ENCODE data around the gene MTUS2.

Gene MTUS2

GRCh38 chr13:28859069-28859468, 38.9 kb downstream of the MTUS2 start:
- DNase-seq (ENCODE audit: low spot score): no peak

GRCh38 chr13:28859717-28860116, 39.6 kb downstream of the MTUS2 start:
- DNase-seq (ENCODE audit: low spot score): no peak

GRCh38 chr13:28864544-28864943, 44.4 kb downstream of the MTUS2 start:
- DNase-seq (ENCODE audit: low spot score): no peak

GRCh38 chr13:28865149-28865744, 45.1 kb downstream of the MTUS2 start:
- no peak for DNase-seq (ENCODE audit: low spot score)

- peak; percentile 8 for DNase-seq (ENCODE audit: low spot score)
Observed at GRCh38 chr13:28865951-28866350, 45.8 kb downstream of the MTUS2 start.

- DNase-seq (ENCODE audit: low spot score): no peak
Observed at GRCh38 chr13:28866932-28867331, 46.8 kb downstream of the MTUS2 start.

- DNase-seq (ENCODE audit: low spot score): no peak
Observed at GRCh38 chr13:28867564-28867963, 47.4 kb downstream of the MTUS2 start.

- DNase-seq (ENCODE audit: low spot score): no peak
Observed at GRCh38 chr13:28872427-28873176, 52.5 kb downstream of the MTUS2 start.

- no peak for DNase-seq (ENCODE audit: low spot score)
Observed at GRCh38 chr13:28875846-28876615, 55.9 kb downstream of the MTUS2 start.

GRCh38 chr13:28877408-28877807, 57.3 kb downstream of the MTUS2 start:
- DNase-seq (ENCODE audit: low spot score): no peak

GRCh38 chr13:28885181-28885580, 65.0 kb downstream of the MTUS2 start:
- DNase-seq (ENCODE audit: low spot score): no peak

GRCh38 chr13:28889086-28889732, 69.1 kb downstream of the MTUS2 start:
- peak; percentile 48 for DNase-seq (ENCODE audit: low spot score)

GRCh38 chr13:28890712-28891111, 70.6 kb downstream of the MTUS2 start:
- no peak for DNase-seq (ENCODE audit: low spot score)

- DNase-seq (ENCODE audit: low spot score): no peak
Observed at GRCh38 chr13:28918030-28918429, 97.9 kb downstream of the MTUS2 start.

GRCh38 chr13:28922341-28922740, 102.2 kb downstream of the MTUS2 start:
- DNase-seq (ENCODE audit: low spot score): no peak

- no peak for DNase-seq (ENCODE audit: low spot score)
Observed at GRCh38 chr13:28935104-28935503, 115.0 kb downstream of the MTUS2 start.

GRCh38 chr13:28942906-28943305, 122.8 kb downstream of the MTUS2 start:
- DNase-seq (ENCODE audit: low spot score): no peak

- no peak for DNase-seq (ENCODE audit: low spot score)
Observed at GRCh38 chr13:28953714-28954418, 133.7 kb downstream of the MTUS2 start.

GRCh38 chr13:28954419-28954725, 134.2 kb downstream of the MTUS2 start:
- DNase-seq (ENCODE audit: low spot score): no peak

- no peak for DNase-seq (ENCODE audit: low spot score)
Observed at GRCh38 chr13:28954810-28955209, 134.7 kb downstream of the MTUS2 start.

GRCh38 chr13:28955264-28955966, 135.3 kb downstream of the MTUS2 start:
- DNase-seq (ENCODE audit: low spot score): no peak
